Nucleus accumbens (tissue), 56 donors: ENCODE data around the gene ABCC1.
"Not testable (repeated sequence)": the region's sequence is repeated elsewhere in the genome, so short reads cannot be mapped to it uniquely, and the experiment has no call there.

Source experiments
- DNase-seq, 56 donors: peaks; one replicate each; lab custom pipeline; 2025; lab: John Stamatoyannopoulos, UW

The ABCC1 gene

DNA sequence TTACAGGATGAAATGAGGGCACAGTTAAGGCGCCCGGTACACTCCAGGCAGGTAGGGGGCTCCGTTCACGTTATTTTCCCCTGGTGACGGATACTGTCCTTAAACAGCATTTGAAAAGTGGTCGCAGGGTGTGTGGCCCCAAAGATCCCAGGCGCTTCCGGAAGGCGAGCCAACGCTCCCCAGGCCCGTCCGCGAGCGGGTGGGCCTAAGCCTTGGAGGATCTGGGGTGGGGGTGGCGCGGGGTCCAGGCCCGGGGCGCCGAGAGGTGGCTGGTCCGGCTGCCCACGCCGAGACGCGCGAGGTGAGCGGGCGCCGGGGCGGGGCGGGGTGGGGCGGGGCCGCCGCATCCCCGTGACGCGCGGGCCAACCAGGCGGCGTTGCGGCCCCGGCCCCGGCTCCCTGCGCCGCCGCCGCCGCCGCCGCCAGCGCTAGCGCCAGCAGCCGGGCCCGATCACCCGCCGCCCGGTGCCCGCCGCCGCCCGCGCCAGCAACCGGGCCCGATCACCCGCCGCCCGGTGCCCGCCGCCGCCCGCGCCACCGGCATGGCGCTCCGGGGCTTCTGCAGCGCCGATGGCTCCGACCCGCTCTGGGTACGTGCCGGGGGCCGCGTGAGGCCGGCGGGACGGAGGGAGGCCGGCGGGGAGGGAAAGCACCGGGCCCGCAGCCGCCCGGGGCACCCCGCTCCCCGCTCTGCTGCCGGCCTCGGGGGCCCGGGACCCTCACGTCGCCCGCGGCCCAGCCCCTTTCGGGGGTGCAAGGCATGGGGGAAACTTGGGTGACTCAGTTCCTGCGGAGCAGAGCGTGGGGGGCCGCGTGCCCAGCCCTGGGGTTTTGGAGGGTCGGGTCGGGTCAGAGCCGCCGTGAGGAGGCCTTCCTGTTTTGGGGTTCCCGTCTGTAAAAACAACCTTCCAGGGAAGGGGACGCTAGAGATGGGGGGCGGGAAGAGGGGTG is at the start of gene ABCC1:
ABCC1 (plus strand) TSS at position 407 of the 951 bp plus-strand sequence; CDS start at position 543, 136 bp downstream.
- DNase-seq = peak in 18 of 56 donors; percentile 2 to 48 (median 17)

DNA sequence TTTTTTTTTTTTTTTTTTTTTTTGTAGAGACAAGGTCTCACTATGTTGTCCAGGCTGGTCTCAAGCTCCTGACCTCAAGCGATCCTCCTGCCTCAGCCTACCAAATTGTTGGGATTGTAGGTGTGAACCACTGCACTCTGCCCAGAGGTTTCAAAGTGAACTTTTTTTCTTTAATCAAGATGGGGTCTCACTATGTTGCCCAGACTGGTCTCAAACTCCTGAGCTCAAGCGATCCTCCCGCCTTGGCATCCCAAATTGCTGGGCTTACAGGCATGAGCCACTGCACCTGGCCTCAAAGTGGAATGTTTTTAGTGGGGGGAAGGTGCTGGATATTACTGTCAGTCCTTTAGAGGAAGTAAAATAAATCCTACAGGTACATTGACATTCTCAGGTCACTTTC is 49.1 kb upstream of the ABCC1 start:
- DNase-seq = no peak

DNA sequence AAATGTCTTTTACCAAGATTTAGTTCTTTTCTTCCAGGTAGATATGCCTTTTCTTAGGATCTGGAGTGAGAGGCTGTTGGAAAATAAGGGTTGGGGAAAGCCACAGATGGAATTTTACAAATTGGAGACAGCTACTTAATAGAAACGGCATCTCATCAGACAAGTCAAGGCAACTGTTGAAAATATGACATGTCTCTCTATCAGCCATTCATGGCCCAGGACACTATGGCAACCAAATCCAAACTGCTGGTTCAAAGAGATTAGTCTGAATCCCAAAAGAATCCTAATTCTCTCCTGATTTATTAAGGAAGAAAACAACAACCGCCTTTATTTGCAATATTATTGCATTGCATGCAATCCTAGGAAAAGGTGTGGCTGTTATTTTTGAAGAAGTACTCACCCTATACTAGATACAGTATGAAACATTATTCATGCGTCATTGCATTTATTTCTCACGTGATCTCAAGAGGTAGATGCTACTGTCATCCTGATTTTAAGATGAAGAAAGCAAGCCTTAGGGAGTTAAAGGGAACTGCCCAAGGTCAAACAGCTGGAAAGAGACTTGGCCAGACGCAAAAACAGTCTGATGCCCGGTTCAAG is 48.4 kb upstream of the ABCC1 start:
- no peak for DNase-seq

DNA sequence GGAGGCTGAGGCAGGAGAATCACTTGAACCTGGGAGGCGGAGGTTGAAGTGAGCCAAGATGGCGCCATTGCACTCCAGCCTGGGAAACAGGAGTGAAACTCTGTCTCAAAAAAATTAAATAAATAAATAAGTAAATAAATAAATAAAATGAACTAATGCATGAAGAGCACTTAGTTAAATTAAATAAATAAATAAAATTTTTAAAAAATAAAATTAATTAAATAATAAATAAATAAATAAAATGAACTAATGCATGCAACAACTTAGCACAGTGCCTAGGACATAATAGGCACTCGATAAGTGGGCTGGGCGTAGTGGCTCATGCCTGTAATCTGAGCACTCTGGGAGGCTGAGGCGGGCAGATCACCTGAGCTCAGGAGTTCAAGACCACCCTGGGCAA is 45.5 kb upstream of the ABCC1 start:
- DNase-seq = no peak

DNA sequence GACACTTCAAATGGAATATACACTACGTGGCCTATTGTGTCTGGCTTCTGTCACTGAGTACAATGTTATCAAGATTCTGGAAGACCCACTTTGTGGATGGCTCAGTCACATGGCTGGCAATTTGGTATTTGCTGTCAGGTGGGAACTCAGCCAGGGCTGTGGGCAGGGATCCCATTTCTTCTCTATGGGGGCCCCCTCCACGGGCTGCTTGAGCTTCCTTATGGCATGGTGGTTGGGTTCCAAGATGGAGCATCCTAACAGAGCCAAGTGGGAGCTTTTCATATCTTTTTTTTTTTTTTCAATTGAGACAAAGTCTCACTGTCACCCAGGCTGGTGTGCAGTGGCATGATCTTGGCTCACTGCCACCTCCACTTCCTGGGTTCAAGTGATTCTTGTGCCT is 43.0 kb upstream of the ABCC1 start:
- no peak for DNase-seq

DNA sequence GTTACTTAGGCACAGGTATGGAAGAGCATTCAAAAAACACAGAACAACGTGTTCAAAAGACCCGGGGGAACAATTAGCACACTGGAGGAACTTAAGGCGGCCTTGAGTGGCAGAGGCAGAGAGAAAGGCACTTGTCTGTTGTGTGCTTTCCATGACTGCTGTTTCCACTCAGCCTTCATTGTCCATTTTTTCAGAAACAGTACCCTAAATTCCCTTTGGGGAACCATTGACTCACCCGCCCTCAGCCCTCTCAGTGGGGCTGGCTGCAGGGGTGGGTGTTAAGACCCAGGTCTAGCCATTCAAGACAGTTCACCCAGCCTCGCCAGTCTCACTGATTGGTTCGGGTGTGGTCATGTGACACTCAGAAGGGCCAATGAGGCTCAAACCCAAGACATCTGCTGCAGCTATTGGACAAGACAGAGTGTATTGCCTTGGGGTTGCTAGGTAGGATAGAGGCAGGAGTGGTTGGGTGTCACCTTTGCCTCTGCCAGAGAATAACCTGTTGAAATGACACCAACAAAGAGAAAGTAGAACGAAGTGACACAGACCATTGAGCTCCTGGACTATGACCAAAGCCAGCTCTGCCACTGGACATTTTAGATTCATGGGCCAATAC is 41.4 kb upstream of the ABCC1 start:
- peak in 1 of 56 donors; percentile 1 for DNase-seq

DNA sequence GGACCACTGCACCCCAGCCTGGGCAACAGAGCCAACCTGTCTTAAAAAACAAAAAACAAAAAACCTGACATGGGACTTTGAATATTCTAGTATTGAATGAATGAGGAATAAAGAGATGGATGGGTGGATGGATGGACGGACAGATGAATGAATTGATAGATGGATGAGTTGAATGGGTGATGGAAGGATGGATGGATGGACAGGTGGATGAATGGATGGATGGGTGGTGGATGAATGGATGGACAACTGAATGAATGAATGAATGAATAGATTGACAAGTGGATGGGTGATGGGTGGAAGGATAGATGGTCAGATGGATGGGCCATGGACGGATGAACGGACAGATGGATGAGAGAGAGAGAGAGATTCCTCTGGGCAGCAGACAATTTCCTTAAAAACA is 38.2 kb upstream of the ABCC1 start:
- DNase-seq = no peak

DNA sequence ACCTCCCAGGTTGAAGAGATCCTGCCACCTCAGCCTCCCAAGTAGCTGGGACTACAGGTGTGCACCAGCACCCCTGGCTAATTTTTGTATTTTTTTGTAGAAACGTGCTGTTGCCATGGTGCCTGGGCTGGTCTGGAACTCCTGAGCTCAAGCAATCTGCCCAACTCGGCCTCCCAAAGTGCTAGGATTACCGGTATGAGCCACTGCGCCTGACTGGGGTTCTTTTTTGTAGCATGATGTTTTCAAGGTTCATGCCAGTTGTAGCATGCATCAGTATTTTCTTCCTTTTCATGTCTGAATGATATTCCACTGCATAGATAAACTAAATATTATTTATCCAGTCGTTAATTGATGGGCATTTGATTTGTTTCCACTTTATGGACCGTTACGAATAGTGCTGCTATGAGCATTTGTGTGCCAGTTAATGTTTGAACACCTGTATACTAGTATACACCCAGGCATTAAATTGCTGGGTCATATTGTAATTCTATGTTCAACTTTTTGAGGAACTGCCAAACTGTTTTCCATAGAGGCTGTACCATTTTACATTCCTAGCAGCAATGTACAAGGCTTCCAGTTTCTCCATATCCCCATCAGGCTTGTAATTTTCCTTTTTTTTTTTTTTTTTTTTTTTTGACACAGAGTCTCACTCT is 36.2 kb upstream of the ABCC1 start:
- no peak for DNase-seq

DNA sequence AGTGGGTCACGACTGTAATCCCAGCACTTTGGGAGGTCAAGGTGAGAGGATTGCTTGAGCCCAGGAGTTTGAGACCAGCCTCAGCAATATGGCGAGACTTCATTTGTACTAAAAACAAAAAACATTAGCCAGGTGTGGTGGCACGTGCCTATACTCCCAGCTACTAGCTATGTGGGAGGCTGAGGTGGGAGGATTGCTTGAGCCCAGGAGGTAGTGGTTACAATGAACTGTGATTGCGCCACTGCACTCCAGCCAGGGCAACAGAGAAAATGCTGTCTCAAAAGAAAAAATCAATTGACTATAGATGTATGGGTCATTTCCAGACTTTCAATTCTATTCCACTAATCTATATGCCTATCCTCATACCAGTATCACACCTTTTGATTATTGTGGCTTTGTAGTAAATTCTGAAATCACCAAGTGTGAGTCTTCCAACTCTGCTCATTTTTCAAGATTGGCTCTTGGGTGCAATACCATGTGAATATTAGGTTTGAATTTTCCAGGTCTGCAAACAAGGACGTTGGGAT is 33.8 kb upstream of the ABCC1 start:
- DNase-seq = no peak

DNA sequence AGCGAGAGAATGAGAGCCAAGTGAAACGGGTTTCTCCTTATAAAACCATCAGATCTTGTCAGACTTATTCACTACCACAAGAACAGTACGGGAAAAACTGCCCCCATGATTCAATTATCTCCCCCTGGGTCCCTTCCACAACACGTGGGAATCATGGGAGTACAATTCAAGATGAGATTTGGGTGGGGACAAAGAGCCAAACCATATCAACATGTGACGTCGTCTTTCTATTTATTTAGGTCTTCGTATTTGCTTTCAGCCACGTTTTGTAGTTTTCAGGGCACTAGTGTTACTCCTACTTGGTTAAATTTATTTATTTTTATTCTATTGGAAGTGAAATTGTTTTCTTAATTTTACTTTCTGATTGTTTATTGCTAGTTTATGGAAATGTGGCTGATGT is 33.1 kb upstream of the ABCC1 start:
- no peak for DNase-seq

DNA sequence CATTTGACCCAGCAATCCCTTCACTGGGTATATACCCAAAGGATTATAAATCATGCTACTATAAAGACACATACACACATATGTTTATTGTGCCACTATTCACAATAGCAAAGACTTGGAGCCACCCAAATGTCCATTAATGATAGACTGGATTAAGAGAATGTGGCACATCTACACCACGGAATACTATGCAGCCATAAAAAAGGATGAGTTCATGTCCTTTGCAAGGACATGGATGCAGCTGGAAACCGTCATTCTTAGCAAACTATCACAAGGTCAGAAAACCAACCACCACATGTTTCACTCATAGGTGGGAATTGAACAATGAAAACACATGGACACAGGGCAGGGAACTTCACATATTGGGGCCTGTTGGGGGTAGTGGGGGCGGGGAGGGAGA is 31.1 kb upstream of the ABCC1 start:
- DNase-seq = not testable (repeated sequence)

DNA sequence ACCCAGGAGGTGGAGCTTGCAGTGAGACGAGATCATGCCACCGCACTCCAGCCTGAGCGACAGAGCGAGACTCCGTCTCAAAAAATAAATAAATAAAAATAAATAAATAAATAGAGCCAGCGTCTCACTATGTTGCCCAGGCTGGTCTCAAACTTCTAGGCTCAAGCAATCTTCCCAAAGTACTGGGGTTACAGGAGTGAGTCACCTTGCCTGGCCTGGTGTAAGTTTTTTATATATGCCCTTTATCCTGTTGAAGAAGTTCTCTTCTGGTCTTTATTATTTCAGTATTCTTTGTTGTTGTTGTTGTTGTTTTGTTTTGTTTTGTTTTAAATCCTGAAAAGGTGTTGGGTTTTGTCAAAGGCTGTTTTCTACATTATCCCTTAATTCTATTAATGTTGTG is 30.1 kb upstream of the ABCC1 start:
- DNase-seq = no peak

DNA sequence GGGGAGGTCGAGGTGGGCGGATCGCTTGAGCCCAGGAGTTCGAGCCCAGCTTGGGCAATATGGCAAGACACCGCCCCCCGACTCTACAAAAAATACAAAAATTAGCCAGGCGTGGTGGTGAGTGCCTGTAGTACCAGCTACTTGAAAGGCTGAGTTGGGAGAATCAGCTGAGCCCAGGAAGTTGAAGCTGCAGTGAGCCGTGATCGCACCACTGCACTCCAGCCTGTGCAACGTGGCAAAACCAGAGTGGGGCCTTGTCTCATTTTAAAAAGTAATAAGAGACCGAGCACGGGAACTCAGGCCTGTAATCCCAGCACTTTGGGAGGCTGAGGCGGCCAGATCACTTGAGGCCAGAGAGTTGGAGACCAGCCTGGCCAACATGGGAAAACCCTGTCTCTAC is 24.4 kb upstream of the ABCC1 start:
- DNase-seq = no peak

DNA sequence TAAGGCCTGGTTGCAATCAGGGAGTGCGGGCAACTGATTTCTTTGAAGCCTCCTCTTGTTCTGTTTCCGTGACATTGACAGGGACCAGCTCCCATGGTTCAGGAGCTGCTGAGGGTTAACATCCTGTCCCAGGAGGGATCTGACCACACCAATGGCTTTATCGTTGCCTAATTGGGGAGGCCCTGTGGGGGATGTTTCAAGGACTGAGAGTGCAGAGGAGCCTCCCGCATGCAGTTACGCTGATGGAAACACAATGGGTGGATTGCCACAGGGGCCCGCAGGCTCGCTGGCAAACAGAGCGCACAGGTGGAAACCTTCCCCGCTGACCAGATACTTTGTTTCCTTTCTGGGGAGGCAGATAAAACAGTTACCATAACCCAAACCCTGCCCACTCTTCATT is 23.8 kb upstream of the ABCC1 start:
- no peak for DNase-seq

DNA sequence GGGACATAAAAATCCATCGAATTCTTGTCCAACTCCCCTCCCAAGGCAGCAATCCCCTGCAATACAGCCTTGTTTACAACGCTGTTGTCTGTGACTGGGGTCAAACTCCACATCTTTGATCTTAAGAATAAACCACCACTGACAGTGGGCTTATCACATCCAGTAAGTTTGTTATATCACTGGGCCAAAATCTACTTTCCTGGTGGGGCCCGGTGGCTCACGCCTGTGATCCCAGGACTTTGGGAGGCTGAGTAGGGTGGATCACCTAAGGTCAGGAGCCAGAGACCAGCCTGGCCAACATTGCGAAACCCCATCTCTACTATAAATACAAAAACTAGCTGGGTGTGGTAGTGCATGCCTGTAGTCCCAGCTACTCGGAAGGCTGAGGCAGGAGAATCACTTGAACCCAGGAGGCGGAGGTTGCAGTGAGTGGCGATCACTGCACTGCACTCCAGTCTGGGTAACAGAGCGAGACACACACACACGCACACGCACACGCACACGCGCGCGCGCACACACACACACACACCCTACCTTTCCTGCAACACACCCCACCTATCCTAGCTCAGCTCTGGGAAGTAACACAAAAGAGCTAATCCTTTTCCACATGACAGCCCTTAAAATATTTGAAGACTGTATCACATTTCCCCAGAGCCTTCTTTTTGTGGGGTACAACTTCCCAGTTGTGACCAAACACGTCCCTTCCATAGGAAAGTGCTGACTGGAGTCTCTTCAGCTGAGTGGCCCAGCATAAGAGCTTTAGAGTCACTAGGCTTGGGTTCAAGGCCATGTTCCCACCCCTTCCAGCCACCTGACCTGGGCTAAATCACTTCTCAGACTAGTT is 20.9 kb upstream of the ABCC1 start:
- no peak for DNase-seq

DNA sequence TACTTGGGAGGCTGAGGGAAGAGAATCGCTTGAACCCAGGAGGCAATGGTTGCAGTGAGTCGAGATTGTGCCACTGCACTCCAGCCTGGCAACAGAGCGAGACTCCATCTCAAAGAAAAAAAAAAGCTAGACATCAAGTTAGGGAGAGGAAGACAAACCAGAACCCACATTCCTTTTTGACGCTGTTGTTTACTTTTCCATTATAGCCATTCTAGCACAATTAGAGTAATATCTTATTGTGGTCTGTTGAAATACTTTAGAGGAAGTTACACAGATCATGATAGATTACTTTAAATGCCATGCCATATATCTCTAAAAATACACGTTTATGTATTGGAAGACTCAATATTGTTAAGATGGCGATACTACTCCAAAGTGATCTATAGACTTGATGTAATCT is 16.5 kb upstream of the ABCC1 start:
- DNase-seq = no peak

DNA sequence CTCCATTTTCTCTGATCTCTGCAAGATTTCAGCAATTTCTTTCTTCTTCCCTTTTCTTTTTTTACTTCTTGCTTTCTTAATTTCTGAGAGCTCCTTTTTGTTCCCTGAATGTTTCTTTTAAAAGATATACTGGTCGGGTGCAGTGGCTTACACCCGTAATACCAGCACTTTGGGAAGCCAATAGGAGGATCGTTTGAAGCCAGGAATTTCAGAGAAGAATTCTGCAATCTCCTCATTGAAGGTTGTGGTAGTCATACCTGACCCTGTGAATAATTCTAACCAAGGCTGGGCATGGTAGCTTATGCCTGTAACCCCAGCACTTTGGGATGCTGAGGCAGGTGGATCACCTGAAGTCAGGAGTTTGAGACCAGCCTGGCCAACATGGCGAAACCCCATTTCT is 15.6 kb upstream of the ABCC1 start:
- DNase-seq = no peak

DNA sequence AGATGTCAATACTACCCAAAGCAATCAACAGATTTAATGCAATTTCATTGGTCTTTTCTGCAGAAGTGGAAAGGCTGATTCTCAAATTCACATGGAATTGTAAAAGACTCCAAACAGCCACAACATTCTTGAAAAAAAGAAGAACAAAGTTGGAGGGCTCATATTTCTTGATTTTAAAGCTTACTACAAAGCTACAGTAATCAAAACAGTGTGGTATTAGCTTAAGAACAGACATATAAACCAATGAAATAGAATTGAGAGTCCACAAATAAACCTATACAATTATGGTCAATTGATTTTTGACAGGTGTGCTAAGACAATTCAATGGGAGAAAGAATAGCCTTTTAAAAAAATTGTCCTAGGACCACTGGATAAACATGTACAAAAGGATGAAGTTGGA is 14.4 kb upstream of the ABCC1 start:
- no peak for DNase-seq

DNA sequence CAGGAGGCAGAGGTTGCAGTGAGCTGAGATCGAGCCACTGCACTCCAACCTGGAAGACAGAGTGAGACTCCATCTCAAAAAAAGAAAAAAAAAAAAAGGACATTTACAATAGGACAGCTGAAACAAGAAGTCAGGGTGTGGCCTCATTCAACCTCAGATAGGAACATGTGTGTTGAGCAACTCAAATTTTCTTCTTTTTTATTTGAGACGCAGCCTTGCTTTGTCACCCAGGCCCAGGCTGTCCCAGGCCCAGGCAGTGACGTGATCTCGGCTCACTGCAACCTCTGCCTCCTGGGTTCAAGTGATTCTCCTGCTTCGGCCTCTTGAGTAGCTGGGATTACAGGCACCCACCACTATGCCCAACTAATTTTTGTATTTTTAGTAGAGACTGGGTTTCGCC is 12.6 kb upstream of the ABCC1 start:
- not testable (repeated sequence) for DNase-seq
